ENCODE results near the gene KIF5A.

Gene KIF5A

DNA sequence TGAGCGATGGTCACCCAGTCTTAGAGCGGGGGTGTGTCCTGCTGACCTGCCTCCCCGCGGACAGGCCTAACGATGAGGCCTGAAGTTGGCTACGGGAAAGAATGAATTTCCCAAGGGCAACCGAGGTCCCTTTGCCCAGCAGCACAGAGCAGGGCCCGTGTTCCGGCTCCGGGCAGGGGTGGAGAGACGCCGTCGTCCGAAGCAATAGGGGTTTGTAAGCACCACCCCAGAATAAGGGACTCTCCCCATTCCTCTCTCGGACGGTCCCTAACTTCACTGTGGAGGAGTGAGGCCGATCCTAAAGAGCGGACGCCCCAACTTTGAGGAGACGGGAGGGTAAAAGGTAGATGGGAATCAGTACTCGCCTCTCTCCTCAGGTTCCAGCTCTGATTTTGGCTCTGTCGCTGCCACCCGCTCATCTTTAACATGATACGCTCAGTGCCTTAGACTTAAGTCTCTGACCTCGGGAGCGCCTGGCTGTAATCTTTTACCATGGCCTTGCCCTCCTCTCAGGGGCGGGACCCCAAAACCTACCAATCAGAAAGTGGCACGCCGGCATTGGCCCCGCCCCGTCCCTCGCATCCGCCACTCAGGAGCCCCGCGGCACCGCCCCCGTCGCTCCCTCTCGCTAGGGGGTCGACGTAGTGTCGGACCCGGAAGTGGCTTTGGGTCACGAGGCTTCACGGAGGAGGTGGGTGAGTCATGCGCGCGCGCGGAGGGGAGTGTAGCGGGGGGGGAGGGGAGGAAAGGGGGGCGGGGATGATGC, 29.6 kb upstream of the KIF5A start, which contains the start of gene DDIT3:
Gene DDIT3 (minus strand): TSS at position 462 of the 766 bp plus-strand sequence. CDS start 3,108 bp downstream, outside the sequence.
- DNase-seq: peak; percentile 94 to 95

DNA sequence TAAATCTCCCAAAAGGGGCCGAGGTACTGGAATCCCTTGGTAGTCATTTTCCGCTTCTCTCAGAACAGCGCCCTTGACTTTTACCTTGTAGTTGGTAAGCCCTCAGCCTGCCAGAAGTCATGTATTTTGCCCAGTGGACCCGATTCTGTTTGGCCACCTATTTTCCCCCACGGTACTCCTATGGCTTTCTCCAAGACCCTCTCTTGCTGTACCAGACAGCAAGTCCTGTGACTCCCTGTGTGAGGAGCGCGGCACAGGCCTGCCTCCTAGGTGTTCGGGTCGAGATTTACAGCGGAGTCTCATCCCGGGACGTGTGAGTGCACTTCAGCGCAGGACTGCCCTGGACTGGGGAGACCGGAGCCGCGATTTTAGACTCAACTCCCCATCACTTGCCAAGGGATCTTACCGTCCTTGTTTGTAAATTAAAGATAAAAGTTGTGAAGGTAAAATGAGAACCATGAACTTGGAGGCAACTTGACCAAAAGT, 28.3 kb upstream of the KIF5A start:
- DNase-seq: no peak

DNA sequence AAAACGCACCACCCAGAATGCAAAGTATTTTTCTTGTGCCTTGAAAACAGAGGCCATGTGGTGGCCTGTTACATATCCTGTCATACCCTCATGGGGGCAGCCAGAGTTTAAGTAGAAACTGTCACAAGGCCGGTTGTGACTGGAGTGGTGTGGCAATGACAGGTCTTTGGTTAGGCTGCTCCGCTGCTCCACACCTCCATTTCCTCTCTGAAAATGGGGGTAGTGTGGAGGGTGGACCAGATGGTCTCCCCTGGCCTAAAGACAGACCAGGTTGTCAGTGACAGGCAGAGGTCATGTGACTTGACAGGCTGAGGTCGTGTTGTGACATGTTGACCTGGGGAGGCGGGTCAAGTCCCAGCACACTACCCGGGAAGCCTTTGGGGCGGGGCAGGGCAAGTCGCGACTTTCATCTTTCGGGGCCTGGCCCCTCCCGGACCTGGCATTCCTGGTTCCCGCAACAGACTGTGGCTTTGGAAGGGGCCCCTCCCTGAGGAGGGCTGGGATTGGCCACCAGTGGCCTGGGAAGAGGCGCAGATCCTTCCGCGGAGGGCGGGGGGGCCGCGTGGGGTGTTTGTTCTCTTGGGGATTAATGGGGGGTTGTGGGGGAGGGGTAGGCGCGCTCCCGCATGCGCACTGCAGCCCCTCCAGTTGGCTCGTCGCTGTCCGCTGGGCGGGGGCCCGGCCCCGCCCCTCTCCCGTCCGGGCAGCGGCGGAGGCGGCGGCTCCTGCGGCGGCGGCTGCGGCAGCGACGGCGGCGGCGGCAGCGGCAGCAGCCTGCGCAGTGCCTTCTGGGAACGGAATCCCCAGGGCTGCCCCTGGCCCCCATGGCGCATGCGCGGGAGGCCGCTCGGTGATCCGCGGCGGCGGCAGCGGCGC, 27.6 kb upstream of the KIF5A start, which contains the start of gene MBD6:
Gene MBD6 (plus strand): TSS at position 814 of the 876 bp plus-strand sequence. CDS start 1,480 bp downstream, outside the sequence.
- DNase-seq: peak; percentile 74 to 83

DNA sequence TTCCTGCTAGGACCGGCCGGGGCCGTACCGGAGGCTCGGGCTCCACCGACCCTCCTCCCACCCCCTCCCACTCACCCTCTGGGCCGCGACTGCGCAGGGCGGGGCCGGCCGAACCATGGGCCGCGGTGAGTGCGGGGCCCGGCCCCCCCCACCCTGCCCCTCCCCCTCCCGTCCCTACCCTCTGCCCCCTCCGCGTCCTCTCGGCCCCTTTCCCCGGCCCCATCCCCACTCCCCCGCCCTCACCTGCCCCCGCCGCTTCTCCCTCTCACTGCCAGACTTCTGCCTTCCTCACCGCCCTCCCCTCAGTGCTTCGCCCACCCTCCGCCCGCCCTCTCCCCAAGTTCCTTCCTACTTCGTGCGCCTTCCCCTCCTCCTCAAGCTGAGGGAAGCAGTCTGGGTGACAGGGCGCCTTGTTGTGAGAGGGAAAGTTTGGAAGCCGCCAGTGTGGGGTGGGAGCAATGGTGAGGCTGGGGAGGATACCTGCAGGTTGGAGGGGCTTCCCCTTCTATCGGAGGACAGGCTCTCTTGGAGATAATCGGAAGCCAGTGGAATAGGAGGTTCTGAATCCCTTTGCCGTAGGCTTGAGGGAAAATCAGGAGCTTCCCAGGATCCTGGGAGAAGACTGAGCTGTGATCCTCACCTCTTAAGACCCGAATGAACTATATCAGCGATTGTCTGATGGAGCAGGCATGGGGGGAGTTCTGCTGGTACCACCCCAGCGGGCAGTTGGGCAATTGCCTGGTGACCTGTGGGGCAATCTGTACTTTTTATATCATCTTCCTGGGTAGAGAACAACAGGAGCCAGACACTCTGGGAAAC, 26.7 kb upstream of the KIF5A start:
- peak; percentile 57 to 66 for DNase-seq

DNA sequence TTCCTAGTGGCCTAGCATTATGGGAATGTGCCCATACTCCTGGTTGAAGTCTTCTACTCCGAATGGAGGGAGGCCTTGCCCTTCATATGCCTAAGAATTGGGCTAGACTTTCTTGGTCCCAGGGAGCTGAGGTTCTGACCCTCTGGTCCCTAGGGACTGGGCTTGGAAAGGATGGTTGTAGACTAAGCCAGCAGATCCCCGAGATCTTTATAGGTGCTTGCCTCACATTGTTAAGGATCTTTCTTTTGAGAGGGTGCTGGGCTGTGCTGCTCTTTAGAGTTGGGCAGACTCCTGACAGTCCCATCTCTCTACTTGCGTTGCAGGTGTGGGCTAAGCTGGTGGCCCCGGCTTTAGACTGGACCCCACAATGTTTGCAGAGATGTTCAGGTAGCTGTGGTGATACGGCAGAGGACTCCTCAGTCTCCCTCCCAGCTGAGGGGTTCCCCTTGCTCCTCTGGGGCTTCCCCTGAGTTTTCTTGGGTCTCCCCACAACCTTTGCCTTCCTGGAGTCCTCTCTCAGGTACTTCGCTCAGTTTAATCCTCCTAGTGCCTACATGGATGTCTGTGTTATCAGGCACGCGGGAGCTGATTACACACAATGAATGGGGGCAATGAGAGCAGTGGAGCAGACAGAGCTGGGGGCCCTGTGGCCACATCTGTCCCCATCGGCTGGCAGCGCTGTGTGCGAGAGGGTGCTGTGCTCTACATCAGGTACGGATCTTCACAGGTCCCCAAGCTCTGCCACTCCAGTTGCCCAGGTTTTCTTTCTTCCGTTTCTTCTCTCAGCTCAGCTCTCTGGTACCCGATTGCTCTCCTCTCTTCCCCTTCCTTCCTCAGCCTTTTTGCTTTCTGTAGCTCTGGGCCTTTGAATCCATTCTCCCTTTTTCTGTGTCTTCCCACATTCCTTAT, 25.9 kb upstream of the KIF5A start:
- DNase-seq: no peak

DNA sequence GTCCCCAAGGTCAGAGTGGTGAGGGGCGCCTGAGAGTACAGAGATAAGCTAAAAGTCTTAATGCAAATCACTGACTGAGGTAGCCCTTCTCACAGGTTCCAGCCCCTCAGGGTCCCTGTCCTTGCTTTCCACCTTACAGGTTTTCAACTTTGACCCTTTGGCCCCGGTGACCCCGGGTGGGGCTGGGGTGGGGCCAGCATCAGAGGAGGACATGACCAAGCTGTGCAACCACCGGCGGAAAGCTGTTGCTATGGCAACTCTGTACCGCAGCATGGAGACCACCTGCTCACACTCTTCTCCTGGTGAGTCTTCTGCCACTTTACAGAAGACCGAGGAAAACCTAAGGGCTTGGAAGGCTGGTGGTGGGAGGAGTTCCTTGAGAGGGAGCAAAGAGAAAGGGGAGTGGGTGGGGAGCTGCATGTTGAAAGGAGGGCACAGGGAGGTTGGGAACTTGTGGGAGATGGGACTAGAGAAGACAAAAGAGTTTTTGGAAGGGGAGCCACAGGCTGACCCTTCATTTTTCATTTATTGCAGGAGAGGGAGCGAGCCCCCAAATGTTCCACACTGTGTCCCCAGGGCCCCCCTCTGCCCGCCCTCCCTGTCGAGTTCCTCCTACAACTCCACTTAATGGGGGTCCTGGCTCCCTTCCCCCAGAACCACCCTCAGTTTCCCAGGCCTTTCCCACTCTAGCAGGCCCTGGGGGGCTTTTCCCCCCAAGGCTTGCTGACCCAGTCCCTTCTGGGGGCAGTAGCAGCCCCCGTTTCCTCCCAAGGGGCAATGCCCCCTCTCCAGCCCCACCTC, 24.8 kb upstream of the KIF5A start:
- no peak for DNase-seq

DNA sequence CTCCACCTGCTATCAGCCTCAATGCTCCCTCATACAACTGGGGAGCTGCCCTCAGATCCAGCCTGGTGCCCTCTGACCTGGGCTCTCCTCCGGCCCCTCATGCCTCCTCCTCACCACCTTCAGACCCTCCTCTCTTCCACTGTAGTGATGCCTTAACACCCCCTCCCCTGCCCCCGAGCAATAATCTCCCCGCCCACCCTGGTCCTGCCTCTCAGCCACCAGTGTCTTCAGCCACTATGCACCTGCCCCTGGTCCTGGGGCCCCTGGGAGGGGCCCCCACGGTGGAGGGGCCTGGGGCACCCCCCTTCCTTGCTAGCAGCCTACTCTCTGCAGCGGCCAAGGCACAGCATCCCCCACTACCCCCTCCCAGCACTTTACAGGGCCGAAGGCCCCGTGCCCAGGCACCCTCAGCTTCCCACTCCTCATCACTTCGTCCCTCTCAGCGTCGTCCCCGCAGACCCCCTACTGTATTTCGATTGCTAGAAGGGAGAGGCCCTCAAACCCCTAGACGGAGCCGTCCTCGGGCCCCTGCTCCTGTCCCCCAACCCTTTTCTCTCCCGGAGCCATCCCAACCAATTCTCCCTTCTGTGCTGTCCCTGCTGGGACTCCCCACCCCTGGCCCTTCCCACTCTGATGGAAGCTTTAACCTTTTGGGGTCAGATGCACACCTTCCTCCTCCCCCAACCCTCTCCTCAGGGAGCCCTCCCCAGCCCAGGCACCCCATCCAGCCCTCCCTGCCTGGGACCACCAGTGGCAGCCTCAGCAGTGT, 24.0 kb upstream of the KIF5A start:
- DNase-seq: no peak

DNA sequence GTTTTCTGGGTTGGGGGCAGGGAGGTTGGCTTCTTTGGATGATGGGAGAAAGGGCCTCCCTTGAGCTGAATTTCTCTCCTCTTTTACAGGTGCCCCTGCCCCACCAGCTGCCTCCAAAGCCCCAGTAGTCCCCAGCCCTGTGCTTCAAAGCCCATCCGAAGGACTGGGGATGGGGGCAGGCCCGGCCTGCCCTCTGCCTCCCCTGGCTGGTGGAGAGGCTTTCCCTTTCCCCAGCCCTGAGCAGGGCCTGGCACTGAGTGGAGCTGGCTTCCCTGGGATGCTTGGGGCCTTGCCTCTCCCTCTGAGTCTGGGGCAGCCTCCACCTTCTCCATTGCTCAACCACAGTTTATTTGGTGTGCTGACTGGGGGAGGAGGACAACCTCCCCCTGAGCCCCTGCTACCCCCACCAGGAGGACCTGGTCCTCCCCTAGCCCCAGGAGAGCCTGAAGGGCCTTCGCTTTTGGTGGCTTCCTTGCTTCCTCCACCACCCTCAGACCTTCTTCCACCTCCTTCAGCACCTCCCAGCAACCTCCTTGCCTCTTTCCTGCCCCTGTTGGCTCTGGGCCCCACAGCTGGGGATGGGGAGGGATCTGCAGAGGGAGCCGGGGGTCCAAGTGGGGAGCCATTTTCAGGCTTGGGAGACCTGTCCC, 23.2 kb upstream of the KIF5A start:
- DNase-seq: no peak

DNA sequence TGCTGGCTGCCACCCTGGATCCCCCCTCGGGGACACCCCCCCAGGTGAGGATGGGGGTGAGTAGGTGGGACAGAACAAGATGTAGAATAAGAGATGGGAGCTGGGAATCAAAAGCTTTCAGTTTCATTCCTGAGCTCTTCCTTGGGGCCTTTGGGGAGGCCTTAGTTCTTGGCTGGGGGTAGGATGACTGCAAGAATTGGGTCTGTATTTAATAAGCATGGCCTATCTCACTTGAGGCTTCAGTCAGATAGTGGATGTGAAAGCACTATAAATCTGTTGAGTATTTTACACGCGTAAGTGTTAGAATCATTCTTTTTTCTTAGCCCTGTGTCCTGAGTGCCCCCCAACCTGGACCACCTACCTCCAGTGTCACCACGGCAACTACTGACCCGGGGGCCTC, 22.7 kb upstream of the KIF5A start:
- no peak for DNase-seq

DNA sequence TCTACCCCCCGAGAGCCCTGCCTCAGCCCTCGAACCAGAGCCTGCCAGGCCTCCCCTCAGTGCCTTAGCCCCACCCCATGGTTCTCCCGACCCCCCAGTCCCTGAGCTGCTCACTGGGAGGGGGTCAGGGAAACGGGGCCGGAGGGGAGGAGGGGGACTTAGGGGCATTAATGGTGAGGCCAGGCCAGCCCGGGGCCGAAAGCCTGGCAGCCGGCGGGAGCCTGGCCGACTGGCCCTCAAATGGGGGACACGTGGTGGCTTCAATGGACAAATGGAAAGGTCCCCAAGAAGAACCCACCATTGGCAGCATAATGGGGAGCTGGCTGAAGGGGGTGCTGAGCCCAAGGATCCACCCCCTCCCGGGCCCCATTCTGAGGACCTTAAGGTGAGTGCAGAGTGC, 21.7 kb upstream of the KIF5A start:
- DNase-seq: no peak

DNA sequence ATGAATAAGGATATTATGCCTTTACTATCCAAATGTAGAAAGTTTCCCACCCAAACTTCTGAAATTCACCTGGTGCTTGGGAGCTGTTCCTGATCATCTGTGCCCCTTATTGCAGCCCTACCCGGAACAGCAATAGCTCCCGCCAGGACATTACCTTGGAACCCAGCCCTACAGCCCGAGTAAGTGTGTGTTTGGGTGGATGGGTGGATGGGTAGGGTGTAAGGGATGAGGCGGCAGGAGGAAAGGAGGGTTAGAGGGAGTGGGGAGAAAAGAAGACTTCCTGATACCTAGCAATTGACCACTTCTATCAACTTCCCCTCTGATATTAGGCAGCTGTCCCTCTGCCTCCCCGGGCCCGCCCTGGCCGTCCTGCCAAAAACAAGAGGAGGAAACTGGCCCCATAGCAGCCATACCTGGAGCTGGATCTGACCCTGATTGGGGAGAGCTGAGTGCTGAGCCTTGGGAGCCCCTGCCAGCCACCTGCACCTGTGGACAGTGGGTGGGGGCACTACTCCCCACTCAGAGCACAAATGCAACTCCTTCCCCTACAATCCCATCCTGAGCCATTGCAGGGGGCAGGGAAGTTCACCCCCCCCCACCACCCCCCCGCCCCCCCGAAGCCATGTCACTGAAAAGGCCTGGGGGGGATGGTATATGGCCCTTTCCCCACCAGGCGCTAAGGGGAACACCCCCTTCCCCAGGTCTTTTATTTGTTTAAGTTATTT, 20.9 kb upstream of the KIF5A start:
- DNase-seq: no peak

DNA sequence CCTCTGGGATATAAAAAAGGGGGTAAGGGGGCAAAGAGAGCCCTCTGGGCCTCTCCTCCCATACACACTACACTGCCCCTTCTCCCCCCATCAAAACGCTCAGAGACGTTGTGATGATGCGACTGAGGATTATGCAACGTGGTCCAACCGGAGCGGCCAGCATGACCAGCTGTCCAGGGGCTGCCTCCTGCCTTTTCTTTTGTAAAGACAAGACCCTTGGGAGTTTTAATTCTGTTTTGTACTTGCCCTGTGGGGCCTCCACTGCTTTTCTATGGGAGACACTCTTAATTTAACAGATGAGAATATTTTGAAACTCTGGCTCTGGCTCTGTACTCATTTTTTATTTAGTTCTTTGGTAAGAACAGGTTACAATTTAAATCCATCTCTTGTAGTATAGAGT, 20.0 kb upstream of the KIF5A start:
- DNase-seq: no peak

DNA sequence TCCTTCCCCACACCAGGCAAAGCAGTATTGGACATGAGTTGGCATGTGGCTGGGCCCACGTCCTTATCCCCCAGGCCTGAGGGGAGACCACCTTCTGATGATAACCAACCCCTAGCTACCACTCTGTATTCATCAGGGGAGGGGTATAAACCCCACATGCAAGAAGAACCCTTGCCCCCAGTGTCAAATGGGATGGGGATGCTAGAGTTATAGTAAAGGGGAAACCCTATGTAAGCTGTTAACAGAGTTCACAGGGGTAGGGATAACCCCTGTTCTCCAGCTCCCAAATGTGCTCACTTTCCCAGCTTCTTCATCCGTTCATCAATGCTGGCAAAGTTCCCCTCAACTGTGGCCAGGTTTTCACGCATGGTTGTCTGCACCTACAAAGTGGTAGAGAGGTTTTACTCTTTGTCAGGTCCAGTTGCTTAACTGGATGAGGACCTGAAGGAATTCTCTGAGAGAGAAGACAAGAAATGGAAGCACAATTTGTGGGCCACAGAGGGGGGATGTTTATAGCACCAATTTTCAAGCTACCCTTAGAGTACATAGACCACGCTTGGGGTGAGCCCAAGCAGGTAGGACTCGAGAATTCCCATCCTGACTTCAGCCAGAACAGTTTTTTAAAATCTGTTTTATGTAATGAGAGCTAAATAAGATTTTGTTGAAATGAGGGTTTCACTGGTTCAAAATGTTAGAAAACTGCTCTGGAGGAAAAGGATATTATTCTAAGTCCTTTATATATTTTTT, 19.3 kb upstream of the KIF5A start:
- DNase-seq: no peak

DNA sequence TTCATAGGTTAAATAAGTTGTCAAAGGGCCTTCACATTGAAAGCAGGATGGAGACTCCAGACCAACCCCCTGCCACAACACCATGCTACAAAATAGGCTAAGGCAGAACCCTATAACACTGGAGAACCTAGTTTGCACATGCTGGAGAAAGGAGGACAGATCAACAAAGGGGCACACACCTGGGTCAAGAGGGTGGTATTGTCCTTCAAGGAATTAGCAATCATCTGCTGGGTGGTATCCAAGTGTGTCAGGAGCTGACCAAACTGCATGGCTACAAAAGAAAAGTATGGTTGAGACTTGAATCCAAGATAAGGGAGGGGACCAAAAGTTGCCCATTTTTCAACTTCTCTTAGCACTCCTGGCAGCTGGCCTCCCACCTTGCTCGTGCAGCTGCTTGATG, 18.0 kb upstream of the KIF5A start:
- no peak for DNase-seq

DNA sequence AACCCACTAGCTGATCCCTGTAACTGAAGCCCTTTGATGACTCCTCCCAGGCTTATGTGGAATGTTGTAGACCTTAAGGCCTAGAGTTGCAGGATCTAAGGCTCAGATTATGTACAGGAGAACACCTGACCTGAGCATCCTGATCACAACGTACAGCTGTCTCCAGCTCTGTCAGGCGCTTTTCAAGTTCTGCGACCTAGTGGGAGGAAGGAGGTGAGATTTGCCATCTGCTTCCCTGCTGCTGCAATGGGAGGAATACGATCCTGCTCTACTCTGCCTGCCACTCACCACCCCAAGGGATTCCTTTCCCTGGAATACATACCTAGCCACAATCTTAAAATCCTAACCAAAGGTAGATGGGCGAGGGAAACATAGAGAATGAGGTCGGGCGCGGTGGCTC, 16.7 kb upstream of the KIF5A start:
- no peak for DNase-seq

DNA sequence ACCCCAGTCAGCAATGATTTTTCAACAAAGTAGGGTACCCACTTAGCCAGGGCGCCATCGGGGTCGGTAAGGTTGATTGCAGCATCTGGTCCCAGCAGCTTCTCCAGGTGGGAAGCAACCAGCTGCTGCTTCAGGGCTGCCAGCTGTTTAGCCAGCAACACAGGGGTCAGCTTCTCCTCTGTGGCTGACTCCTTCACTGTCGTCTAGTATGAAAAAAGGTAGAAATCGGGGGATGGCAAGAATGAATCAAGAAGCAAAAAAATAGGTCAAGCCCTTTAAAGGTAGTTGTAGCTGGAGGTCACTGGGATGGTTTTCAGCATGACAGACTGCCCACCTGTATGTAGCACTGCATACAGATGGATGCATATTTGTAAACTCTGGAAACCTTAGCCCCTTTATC, 15.6 kb upstream of the KIF5A start:
- DNase-seq: no peak

DNA sequence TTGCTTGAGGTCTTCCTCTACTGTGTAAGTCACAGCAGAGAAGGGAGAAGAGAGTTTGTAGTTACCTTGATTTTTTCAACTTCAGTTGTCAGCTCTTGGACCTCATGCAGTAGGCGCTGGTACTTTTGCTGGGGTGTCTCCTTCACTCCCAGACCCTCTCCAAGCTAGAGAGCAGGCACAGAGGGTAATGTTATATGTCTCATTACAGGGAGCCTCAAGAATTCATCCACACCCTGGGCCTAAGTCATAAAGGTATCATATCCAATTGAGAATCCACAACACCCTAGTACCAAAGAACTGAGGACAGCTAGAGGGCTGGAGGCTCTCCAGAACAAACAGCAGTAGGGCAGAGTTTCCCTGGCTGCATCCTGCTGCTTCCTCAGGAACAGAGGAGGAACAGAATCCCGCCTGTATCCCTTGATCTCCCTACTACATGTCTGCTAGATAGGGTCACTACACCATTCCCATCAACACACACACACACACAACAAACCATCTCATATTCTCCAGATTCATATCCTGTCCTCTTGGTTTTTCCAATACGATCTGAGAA, 14.8 kb upstream of the KIF5A start:
- no peak for DNase-seq

Data from AML-193 (cell line).